GM19238 (cell line): ENCODE measurements around the gene TPK1.
"Not testable (repeated sequence)": the region's sequence is repeated elsewhere in the genome, so short reads cannot be mapped to it uniquely, and the experiment has no call there.

Source experiments
- DNase-seq: peaks from one replicate; pipeline ENCODE4 v3.0.0; 2011; ENCODE audit warnings: low spot score; ENCODE audit not compliant: insufficient read length

The TPK1 gene

GRCh38 chr7:144483189-144483588, 352.7 kb downstream of the TPK1 start:
- DNase-seq, result no peak

- no peak for DNase-seq
These were observed 354.0 kb downstream of the TPK1 start for GRCh38 chr7:144481833-144482232.

- no peak for DNase-seq
These were observed 358.5 kb downstream of the TPK1 start for GRCh38 chr7:144477348-144477747.

GRCh38 chr7:144474800-144475615, 360.8 kb downstream of the TPK1 start:
- no peak for DNase-seq

- DNase-seq, result no peak
These were observed 361.5 kb downstream of the TPK1 start for GRCh38 chr7:144474363-144474762.

- no peak for DNase-seq
These were observed 361.9 kb downstream of the TPK1 start for GRCh38 chr7:144473908-144474307.

GRCh38 chr7:144470078-144470477, 365.8 kb downstream of the TPK1 start:
- DNase-seq, result no peak

GRCh38 chr7:144468990-144469732, 366.7 kb downstream of the TPK1 start:
- DNase-seq, result no peak

GRCh38 chr7:144459635-144460034, 376.2 kb downstream of the TPK1 start:
- no peak for DNase-seq

GRCh38 chr7:144455040-144455404, 380.8 kb downstream of the TPK1 start:
- no peak for DNase-seq

- no peak for DNase-seq
These were observed 381.4 kb downstream of the TPK1 start for GRCh38 chr7:144454256-144455039.

GRCh38 chr7:144452064-144452463, 383.8 kb downstream of the TPK1 start:
- no peak for DNase-seq

GRCh38 chr7:144445590-144445989, 390.3 kb downstream of the TPK1 start:
- DNase-seq, result no peak

- no peak for DNase-seq
These were observed 396.1 kb downstream of the TPK1 start for GRCh38 chr7:144439717-144440205.

GRCh38 chr7:144438759-144439158, 397.1 kb downstream of the TPK1 start:
- no peak for DNase-seq

GRCh38 chr7:144437370-144438191, 398.3 kb downstream of the TPK1 start:
- DNase-seq, result no peak

- no peak for DNase-seq
These were observed 399.4 kb downstream of the TPK1 start for GRCh38 chr7:144436500-144436899.

- no peak for DNase-seq
These were observed 407.4 kb downstream of the TPK1 start for GRCh38 chr7:144428431-144428830.

- DNase-seq, result not testable (repeated sequence)
These were observed 408.3 kb downstream of the TPK1 start for GRCh38 chr7:144427539-144427938.

- not testable (repeated sequence) for DNase-seq
These were observed 416.9 kb downstream of the TPK1 start for GRCh38 chr7:144418931-144419330.

- no peak for DNase-seq
These were observed 419.5 kb downstream of the TPK1 start for GRCh38 chr7:144416341-144416740.
